Activated CD8-positive, alpha-beta memory T cell treated with anti-CD3 and anti-CD28 coated beads, Interleukin-2, amount 50 U/mL, for 1 hour (primary cell): ENCODE results near the gene EPB41L1.

Source experiments
- DNase-seq: peaks from one replicate; pipeline ENCODE4 v3.0.0-alpha.2; 2020; ENCODE audit errors: extremely low read depth

Gene EPB41L1

DNA sequence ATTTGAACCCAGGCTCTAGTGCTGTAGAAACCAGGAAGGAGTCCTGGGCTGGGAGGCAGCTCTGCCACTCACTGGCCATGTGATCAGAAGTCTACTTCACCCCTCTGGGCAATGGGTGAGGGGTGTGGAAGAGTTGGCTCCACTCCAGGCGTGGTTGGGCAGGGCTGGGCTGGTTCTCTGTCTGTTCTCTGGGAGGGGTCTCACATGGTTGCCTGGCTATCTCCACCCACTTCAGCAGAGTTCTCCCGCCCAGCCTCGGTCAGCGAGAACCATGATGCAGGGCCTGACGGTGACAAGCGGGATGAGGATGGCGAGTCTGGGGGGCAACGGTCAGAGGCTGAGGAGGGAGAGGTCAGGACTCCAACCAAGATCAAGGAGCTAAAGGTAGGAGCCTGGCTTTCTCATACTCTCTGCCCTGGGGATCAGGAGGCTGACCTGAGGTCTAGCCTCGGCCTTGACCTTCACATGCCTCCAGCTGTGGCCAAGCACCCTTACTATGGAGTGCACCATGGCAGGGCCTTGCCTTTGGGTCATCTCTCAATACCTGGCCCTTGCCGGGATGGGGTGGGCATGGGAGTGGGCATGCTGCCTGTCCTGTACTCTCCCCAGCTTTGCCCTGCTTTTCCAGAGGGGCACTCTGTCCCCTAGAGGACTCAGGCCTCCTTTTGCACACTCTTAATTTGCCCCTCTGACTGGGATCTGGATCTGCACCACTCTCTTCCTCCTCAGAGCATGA is 39.6 kb downstream of the EPB41L1 start:
- no peak for DNase-seq

DNA sequence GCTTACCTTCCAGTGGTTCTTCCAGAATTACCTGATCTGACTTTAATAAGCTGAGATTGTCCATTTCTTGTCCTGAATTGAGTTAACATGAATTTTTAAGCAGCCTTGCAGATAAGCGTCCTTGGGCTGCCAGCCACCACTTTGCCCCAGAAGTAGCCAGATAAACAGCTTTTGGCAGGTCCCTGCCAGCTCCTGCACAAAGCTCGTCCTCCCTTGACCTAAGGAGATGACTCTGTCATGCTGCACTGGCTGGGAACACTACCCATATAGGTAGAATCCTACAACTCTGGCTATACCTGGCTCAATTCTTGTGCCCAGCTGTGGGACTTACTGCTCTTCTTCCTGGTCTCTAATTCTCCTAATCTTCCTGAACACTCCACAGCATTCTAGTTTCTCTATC is 42.1 kb downstream of the EPB41L1 start:
- no peak for DNase-seq

DNA sequence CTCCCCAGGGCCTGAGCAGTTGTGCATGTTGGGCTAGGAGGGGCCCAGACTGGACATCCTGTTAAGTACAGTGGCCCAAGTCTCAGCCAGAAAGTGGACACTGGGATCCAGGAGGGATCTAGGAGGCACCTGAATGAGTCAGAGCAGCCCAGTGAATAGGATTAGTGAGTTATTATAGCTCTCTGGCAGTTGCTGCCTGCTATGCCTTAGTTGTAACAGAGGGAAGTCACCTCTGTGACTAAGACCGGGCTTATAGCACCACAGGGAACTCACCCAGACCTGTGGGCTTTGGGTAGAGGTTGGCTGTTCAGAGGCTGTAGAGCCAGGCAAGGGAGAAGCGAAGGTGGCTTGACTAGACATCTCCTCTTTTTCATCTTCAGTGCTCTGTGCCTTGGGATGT is 42.7 kb downstream of the EPB41L1 start:
- no peak for DNase-seq

DNA sequence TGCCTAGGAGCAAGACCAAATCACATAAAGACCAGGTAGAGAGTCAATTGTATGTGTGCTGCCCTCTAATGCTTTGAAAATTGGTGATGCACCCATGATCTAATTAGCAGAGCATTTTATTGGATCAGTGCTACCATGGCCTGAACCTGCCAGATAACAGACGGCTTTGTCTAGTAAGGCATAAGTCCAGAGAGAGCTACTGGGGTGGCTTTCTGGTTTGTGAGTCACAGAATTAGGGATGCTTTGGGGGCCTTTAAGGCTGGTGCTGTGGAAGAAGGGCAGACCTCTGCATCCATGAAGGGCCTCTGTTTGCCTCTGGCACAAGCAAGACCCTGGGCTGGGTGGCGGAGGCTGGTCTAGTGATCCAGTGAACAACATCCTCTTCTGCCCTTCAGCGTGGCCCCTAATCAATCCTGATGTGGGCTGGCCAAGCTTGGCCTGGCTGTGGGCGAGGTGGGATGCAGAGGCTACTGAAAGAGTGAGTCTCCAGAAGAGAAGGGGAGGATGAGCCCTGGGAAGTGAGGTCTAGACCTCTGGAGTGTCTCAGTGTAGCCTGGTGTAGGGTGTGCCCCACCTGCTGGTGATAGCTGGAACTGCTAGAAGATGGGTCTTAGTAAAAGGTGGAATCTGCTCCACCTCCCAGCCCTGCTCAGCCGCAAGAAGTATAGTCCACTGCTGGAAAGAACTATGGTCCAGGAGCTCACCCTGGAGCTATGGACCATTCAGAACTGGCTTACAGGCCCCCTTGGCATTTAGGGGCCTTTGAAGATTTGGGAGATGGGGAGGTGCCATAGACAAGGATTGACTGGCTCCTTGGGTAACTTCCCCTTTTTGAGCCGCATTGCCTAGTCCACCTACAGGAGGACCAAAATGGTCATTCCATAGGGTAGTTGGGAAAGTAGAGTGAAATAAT is 45.1 kb downstream of the EPB41L1 start:
- peak; percentile 7 for DNase-seq

- DNase-seq: no peak
Observed at GRCh38 chr20:36200451-36200850, 45.9 kb downstream of the EPB41L1 start.

GRCh38 chr20:36201198-36201597 is 46.7 kb downstream of the EPB41L1 start:
- no peak for DNase-seq

GRCh38 chr20:36202891-36203338 is 48.4 kb downstream of the EPB41L1 start:
- peak; percentile 19 for DNase-seq

DNA sequence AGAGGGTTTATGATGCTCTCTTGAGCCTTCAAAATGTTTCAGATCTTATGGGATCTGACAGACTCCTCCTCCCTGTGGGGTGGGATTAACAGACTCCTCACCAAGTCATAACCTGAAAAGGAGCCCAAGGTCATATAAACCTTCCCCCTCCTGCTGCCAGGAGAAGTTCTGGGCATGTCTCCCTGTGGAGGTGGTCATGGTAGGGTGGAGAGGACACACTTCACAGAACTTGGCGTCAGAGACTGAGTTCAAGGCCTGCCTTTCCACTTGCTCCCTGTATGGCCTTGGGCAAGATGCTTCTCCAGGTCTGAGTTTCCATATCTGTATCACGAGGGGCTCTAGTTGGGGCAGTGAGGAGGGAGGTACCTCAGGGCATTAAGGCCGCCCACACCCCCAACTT is 49.3 kb downstream of the EPB41L1 start:
- no peak for DNase-seq

GRCh38 chr20:36205026-36205425 is 50.5 kb downstream of the EPB41L1 start:
- no peak for DNase-seq

- no peak for DNase-seq
Observed at GRCh38 chr20:36206068-36206467, 51.5 kb downstream of the EPB41L1 start.

- no peak for DNase-seq
Observed at GRCh38 chr20:36206641-36207040, 52.1 kb downstream of the EPB41L1 start.

GRCh38 chr20:36207602-36208001 is 53.1 kb downstream of the EPB41L1 start:
- no peak for DNase-seq

DNA sequence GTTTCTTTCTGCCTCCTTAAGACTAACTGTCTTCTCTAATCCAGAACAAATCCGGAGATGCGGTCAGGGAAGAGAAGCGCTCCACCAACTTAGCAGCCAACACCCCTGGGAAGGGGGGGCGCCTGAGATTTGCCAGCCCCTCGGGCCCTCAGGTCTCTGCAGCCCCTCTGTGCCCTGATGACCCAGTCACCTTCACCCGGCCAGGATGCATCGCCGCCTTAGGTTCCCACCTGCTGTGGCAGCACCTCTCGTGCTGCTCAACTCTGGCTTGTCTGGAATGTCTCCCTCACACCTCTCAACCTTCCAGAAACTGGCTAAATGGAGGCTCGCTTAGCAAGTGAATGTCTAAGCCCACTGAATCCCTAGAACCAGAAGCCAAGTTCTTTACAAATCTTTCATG is 53.7 kb downstream of the EPB41L1 start:
- no peak for DNase-seq

- no peak for DNase-seq
Observed at GRCh38 chr20:36210436-36211021, 56.0 kb downstream of the EPB41L1 start.

- DNase-seq: no peak
Observed at GRCh38 chr20:36213362-36213761, 58.8 kb downstream of the EPB41L1 start.

DNA sequence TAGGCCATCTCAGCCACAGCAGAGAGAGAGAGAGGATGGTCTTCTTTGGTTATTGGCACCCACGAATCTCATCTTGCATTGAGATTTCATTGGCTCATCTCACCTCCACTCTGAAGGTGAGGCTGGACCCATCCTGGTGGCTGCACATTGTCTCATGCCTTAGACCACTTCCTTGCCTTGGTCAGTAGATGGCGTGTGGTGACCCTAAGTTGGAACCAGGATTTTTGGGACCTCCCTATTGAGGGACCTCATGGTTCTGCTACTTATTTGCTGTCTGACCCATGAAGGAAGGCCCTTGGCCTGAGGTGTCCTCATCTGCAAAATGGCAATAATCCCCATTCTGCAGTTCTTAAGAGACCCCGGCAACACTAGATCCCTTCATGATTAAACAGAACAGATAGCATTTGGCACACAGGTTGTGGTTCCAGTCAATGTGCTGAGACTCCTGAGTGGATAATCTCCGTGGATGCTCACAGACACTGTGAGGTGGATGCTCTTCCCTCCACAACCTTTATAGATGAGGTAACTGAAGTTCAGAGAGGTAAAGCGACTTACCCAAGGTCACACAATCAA is 60.2 kb downstream of the EPB41L1 start:
- DNase-seq: no peak

DNA sequence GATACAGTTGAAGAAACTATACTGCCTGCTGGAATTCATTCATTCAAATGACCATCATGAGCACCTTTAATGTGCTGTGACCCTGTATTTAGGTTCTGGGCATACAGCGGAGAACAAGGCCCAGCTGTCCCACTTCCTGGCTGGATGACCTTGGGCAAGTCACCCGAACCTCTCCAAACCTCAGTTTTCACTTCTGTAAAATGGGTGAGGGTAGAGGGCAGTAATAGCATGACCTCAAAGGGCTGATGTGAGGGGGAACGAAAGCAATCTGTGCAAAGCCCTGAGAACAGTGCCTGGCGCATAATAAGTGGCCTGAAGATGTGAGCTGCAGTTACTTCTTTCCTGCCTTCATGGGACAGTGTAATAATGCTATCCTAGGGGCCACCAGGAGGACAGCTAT is 61.2 kb downstream of the EPB41L1 start:
- DNase-seq: no peak

DNA sequence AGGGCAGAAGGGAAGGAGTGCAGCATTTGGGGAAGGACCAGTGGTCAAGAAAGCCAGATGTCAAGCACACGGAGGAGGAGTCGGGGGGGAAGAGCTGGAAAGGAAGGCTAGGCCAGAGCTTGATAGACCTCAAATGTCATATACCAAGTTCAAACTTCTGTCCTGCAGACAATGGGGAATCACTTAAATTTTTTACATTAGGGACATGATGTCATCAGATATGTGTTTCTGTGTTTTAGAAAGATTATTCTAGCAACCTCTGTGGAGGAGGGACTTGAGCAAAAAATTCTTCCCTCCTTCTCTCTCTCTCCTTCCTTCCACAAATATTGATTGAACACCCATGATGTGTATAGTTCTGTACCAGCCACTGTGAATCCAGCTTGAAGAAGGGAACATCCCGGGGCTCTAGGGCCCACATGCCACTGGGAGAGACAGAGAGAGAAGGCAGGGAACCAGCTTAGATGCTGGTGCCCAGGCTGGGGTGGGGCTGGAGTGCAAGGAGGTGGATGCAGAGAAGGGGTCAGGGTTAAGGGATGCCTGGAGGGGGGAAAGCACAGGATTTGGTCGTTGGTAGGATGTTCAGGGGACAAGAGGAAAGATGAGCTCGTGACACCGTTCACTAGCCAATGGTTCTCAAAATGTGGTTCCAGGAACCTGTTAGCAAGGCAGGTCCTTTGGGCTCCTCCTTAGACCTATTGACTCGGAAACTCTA is 61.9 kb downstream of the EPB41L1 start:
- no peak for DNase-seq

- DNase-seq: no peak
Observed at GRCh38 chr20:36217226-36217625, 62.7 kb downstream of the EPB41L1 start.

GRCh38 chr20:36218380-36219064 is 64.0 kb downstream of the EPB41L1 start:
- DNase-seq: no peak

DNA sequence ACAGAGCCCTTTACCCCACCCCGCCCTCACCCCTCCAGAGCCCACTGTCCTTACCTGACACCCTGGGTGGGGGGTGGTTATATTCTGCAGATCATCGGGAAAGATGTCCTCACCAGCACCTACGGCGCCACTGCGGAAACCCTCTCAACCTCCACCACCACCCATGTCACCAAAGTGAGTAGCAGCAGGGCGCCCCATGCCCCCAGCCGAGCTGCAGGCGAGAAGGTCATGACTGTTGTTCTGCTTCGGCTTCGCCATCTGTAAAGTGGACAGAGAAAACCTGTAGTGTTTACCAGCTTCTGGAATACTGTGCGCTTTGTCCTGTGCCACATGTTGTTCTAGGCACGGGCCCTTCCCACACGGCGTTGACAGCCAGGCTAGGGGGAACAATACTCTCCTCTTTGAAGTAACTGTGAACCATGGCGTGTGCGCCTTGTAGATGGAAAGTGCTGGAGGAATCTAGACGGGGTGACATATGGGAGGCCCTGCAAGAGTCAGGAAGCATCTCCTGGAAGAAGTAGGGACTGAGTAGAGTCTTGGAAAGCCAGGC is 65.2 kb downstream of the EPB41L1 start:
- DNase-seq: no peak
